Mucosa of stomach (tissue), 1 donor: Measurements from ENCODE around the gene C20orf202.
"Not testable (repeated sequence)": the region's sequence is repeated elsewhere in the genome, so short reads cannot be mapped to it uniquely, and the experiment has no call there.

Source experiments
- H3K27me3 ChIP-seq: one replicate; pipeline ENCODE4 v1.7.0; 2013; ENCODE audit warnings: mild to moderate bottlenecking, low read length; ENCODE audit not compliant: control insufficient read depth, insufficient read depth
- H3K36me3 ChIP-seq: one replicate; pipeline ENCODE4 v1.7.0; 2013; ENCODE audit warnings: low read length; ENCODE audit not compliant: control insufficient read depth, insufficient read depth
- H3K4me1 ChIP-seq: one replicate; pipeline ENCODE4 v1.7.0; 2013; ENCODE audit warnings: mild to moderate bottlenecking, low read length; ENCODE audit not compliant: control insufficient read depth, insufficient read depth
- H3K4me3 ChIP-seq: one replicate; pipeline ENCODE4 v1.7.0; 2013; ENCODE audit warnings: low read length
- H3K9ac ChIP-seq: one replicate; pipeline ENCODE4 v1.7.0; 2013; ENCODE audit warnings: mild to moderate bottlenecking, low read length, moderate library complexity
- H3K9me3 ChIP-seq: one replicate; pipeline ENCODE4 v1.7.0; 2013; ENCODE audit warnings: mild to moderate bottlenecking, low read length, moderate library complexity; ENCODE audit not compliant: control insufficient read depth
- donor health status: Pancreatic carcinoma.

The C20orf202 gene

DNA sequence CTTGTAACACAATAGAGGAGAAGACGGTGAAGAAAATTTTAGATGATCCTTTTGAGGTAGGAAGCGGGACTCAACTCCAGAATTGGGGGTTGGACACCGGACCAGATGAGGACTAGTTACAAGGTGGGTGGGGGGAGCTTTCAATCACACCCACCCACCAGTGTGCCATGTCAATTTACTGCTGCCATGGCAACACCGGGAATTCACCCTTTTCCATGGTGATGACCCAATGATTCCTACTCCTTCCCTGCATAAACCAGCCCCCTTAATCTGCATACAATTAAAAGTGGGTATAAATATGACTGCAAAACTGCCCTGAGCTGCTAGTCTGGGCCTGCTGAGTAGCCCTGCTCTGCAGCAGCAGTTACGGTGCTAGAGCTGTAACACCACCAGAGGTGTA, 37.3 kb downstream of the C20orf202 start:
- Histone ChIP-seq H3K27me3 (peaks cover 4% of the 10 kb centered on the region), H3K9me3 (no peaks in the 10 kb centered on the region), H3K4me3 (no peak overlapping the region), H3K9ac (no peak overlapping the region), H3K36me3 (no peaks in the 10 kb centered on the region), H3K4me1 (no peaks in the 10 kb centered on the region)

DNA sequence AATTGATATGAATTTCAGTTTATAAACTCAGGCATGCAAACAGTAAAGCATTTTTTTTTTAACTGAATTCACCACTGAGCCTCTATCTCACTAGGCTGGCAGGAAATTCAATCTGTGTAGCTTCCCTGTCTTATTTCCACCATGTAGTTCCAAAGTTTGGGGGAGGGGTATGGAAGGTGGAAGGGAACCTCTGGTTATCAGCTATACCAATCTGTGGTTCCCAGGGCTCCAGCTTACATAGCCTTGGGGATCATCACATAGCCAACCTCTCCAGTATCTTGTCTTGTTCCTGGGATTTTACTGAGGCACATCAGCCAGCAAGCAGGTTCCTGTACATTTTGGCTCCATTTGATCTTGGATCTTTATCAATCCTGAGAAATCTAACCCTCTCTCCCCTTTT, 38.2 kb downstream of the C20orf202 start:
- H3K27me3 ChIP-seq = peaks cover 4% of the 10 kb centered on the region
- H3K4me3 ChIP-seq = no peak overlapping the region
- no peak overlapping the region for H3K9ac ChIP-seq
- H3K4me1 ChIP-seq = no peaks in the 10 kb centered on the region
- H3K36me3 ChIP-seq = no peaks in the 10 kb centered on the region
- no peaks in the 10 kb centered on the region for H3K9me3 ChIP-seq

DNA sequence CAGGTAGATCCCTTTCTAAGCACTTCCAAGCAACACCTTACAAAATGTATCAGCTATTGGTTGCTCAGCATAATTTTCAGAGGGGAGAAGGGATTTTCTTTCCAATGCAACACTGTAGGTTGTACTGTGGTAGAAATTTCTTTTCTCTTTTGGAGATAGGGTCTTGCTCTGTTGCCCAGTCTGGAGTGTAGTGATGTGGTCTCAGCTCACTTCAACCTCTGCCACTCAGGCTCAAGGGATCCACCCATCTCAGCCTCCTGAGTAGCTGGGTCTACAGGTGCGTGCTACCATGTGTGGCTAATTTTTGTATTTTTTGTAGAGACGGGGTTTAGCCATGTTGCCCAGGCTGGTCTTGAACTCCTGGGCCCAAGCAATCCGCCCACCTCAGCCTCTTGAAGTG, 38.8 kb downstream of the C20orf202 start:
- H3K27me3 ChIP-seq = peaks cover 4% of the 10 kb centered on the region
- H3K36me3 ChIP-seq = no peaks in the 10 kb centered on the region
- H3K4me3 ChIP-seq = no peak overlapping the region

DNA sequence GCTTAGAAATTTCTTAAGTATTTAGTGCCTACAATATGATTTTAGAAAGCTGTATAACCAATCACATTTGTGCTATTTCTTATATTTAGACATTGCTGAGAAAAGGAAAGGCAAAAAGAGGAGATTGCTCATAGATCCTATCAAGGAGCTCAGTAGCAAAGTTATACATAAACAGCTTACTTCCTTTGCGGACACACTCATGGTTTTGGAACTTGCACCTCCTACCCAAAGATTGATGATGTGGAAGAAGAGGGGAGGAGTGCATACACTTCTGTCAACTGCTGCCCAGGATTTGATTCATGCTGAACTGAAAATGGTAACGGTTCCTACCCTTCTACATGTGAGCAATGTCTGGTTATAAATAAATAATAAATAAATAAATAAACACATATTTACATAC, 39.3 kb downstream of the C20orf202 start:
- no peaks in the 10 kb centered on the region for H3K36me3 ChIP-seq
- no peak overlapping the region for H3K9ac ChIP-seq
- H3K9me3 ChIP-seq = no peaks in the 10 kb centered on the region
- peaks cover 4% of the 10 kb centered on the region for H3K27me3 ChIP-seq
- H3K4me1 ChIP-seq = no peaks in the 10 kb centered on the region
- no peak overlapping the region for H3K4me3 ChIP-seq

More for the DNA sequence above, 38.8 kb downstream of the C20orf202 start:
- H3K9ac ChIP-seq = no peak overlapping the region
- no peaks in the 10 kb centered on the region for H3K9me3 ChIP-seq
- H3K4me1 ChIP-seq = no peaks in the 10 kb centered on the region

DNA sequence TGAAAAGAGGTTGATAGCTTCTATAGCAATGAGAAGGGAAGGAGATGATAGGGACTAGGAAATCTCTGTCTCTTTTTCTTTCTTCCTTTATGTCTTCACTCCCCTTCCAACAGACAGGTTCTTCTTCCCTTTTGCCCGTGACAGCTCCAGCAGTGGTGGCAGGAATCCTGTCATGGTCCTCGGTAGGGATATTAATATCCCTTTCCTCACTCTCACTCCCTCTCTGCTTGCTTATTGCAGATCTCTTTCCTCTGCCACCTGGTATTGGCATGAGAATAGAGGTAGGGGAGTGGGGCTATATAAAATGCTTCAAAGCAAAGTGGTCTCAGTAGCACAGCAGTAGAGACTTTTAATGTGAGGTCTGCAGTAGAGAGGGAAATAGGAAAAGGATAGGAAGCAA, 42.3 kb downstream of the C20orf202 start:
- H3K27me3 ChIP-seq = peaks cover 2% of the 10 kb centered on the region
- H3K9me3 ChIP-seq = no peaks in the 10 kb centered on the region
- H3K4me3 ChIP-seq = no peak overlapping the region
- H3K36me3 ChIP-seq = no peaks in the 10 kb centered on the region
- H3K9ac ChIP-seq = no peak overlapping the region
- no peaks in the 10 kb centered on the region for H3K4me1 ChIP-seq

DNA sequence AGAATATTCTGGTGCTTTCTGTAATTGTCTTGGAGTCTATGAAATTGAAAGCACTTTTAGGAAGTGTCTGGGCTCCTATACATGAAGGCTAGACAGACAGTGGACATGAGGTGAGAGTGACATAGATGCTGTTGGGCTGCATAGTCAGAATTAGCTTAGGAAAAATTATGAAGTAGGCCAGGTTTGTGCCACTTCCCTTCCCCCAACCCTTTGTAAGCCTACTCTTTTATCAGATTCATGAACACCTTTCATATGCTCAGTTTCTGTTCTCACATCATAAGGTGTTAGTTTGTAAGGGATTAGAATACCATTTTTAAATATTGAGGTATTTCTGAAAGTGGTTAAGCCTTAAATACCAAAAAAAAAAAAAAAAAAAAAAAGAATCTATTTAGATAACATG, 44.4 kb downstream of the C20orf202 start:
- Histone ChIP-seq H3K4me3 (no peak overlapping the region), H3K9me3 (no peaks in the 10 kb centered on the region), H3K4me1 (no peaks in the 10 kb centered on the region), H3K9ac (no peak overlapping the region), H3K27me3 (no peaks in the 10 kb centered on the region), H3K36me3 (no peaks in the 10 kb centered on the region)

DNA sequence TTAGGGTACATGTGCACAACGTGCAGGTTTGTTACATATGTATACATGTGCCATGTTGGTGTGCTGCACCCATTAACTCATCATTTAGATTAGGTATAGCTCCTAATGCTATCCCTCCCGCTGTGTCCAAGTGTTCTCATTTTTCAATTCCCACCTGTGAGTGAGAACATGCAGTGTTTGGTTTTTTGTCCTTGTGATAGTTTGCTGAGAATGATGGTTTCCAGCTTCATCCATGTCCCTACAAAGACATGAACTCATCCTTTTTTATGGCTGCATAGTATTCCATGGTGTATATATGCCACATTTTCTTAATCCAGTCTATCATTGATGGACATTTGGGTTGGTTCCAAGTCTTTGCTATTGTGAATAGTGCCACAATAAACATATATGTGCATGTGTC, 47.0 kb downstream of the C20orf202 start:
- not testable (repeated sequence) for H3K9me3 ChIP-seq, H3K36me3 ChIP-seq, H3K4me1 ChIP-seq, H3K9ac ChIP-seq, H3K4me3 ChIP-seq, H3K27me3 ChIP-seq

DNA sequence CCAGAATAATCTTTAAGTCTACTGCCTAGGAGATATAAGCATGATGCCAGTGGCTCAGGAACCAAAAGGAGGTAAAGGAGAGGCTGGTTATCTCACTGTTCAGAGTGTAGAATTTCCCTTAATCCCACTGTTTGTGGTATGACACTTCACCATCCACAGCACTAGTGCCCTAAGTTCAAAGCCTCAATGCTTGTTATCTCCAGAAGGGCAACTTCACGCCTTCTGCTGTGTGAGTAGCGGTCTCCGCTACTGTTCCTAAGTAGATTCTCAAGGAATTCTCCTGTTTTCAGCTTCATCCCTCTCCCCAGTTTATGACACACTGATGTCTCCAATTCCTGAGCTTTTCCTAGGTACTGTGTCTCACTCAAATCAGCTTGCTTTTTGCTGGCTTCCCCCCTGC, 49.2 kb downstream of the C20orf202 start:
- Histone ChIP-seq H3K4me3 (no peak overlapping the region), H3K4me1 (no peaks in the 10 kb centered on the region), H3K9ac (no peak overlapping the region), H3K36me3 (no peaks in the 10 kb centered on the region), H3K9me3 (no peaks in the 10 kb centered on the region), H3K27me3 (no peaks in the 10 kb centered on the region)

DNA sequence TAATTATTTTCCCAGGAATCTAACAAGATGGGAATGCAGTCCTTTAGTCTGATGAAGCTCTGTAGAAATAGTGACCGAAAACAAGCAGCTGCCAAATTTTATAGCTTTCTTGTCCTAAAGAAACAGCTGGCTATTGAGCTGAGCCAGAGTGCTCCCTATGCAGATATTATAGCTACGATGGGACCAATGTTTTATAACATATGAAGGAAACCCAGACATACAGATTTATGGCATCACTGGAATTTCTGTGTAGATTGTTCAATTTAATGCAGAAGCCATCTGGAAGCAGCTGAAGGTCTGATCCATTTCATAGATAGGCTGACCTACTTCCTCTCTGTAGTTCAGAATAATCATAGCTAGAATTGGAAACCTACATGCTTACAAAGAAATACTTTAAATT, 51.0 kb downstream of the C20orf202 start:
- Histone ChIP-seq H3K4me1 (no peaks in the 10 kb centered on the region), H3K27me3 (no peaks in the 10 kb centered on the region), H3K9me3 (no peaks in the 10 kb centered on the region), H3K36me3 (no peaks in the 10 kb centered on the region), H3K9ac (no peak overlapping the region), H3K4me3 (no peak overlapping the region)

DNA sequence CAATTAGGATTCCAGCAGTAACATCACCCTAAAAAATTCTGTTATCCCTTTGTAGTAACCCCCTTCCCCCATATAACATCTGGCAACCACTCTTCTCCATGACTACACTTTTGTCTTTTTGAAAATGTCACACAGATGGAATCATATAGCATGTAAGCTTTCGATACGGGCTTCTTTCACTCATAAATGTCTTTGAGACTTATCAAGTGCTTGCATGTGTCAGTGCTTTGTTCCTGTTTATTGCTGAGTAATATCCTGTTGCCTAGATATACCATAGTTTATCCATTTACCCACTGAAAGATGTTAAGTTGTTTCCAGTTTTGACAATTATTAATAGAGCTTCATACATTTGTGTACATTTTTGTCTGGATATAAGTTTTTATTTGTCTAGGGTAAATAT, 52.4 kb downstream of the C20orf202 start:
- Histone ChIP-seq H3K4me3 (no peak overlapping the region), H3K9me3 (no peaks in the 10 kb centered on the region), H3K9ac (no peak overlapping the region), H3K4me1 (no peaks in the 10 kb centered on the region), H3K36me3 (no peaks in the 10 kb centered on the region), H3K27me3 (no peaks in the 10 kb centered on the region)
